GM18870 (cell line): ENCODE data around the gene TPM2.

ENCODE experiments used
- ATAC-seq: cut with Tn5 transposase; IDR thresholded peaks from one replicate; pipeline ENCODE4 v1.9.1; 2021; ENCODE audit warnings: moderate library complexity; ENCODE audit not compliant: unreplicated experiment

The TPM2 gene

DNA sequence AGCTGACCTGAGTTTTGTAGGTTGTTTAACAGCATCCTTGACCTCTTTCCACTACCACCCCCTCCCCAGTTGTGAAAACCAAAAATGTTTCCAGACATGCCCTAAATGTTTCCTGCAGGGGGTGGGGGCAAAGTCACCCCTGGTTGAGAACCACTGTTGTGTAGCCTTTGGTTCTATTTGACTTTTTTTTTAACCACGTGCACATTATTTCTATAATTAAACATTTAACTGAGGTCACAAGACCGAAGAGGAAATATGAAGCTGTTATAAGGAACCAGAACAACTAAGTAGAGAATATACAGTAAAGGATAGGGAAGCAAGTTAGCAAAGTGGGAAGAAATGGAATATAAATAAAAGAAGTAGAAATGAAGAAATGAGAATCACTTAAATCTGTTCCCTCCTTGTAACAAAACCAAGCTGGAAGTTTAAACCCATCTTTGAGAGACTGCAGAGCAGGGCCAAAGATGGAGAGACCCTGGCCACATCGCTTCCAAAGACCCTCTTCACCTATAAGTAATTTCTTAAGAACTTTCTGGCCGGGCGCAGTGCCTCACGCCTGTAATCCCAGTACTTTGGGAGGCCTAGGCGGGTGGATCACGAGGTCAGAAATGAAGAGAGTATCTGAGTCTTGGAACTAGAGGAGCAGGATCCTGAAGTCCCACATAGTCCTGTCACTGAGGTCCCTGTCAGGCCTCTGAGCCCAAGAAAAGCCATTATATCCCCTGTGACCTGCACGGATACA lies 53.4 kb downstream of the TPM2 start:
- ATAC-seq, result no peak

GRCh38 chr9:35635730-35636129 lies 54.0 kb downstream of the TPM2 start:
- no peak for ATAC-seq
